BJ (cell line): ENCODE data around the gene CCNH. TPM values are rescaled to one million over a fixed set of nuclear protein-coding genes. Genes with fewer than 3 reads are reported as not detected.

Experiments used
- CTCF ChIA-PET: fragments of 350-600 bp; formaldehyde crosslinking; extraction: SDS; loops from one replicate; lab custom pipeline; 2021; ENCODE audit warnings: antibody characterized with exemption, inconsistent platforms; lab: Yijun Ruan, JAX
- POLR2A ChIA-PET: fragments of 300-600 bp; sonication (Branson Sonifier 250); formaldehyde crosslinking; extraction: SDS; loops from one replicate; lab custom pipeline; 2021; ENCODE audit warnings: antibody characterized with exemption; lab: Charles Lee
- DNase-seq: peaks from one replicate; pipeline ENCODE4 v3.0.0-alpha.2; 2011; ENCODE audit warnings: low read depth
- H3K27me3 ChIP-seq: 2 replicates; pipeline ENCODE4 v1.6.0; 2011; ENCODE audit warnings: low read length; ENCODE audit not compliant: control insufficient read depth, insufficient read depth
- H3K36me3 ChIP-seq: 2 replicates; pipeline ENCODE4 v1.5.1; 2011; ENCODE audit warnings: low read length; ENCODE audit not compliant: control insufficient read depth, insufficient read depth
- H3K4me3 ChIP-seq: 2 replicates; pipeline ENCODE4 v1.5.1; 2011; ENCODE audit warnings: low read depth, mild to moderate bottlenecking, control low read depth, low read length
- CTCF ChIP-seq: IDR thresholded peaks from 2 replicates; pipeline ENCODE4 v1.5.1; 2011; ENCODE audit warnings: low read depth, mild to moderate bottlenecking, control low read depth, inconsistent platforms, low read length, moderate library complexity; ENCODE audit not compliant: insufficient read depth
- polyA plus RNA-seq: library from polyadenylated mRNA; depleted of rRNA; stranded (reverse); fragments of >200 nt; gene quantifications from 2 replicates; pipeline ENCODE4 v1.2.3, GENCODE V29; 2011

The CCNH gene
- polyA plus RNA-seq, 1 experiment, result 62.0 TPM

GRCh38 chr5:87390576-87391199, 22.0 kb downstream of the CCNH start:
- CTCF ChIA-PET, result interaction anchor here (0.6 to 1.2 kb wide), 7 partner anchors 9 to 422 kb away, joined by 3 to 4 read pairs (median 3); no protein-coding TSS in a partner anchor
- Histone ChIP-seq H3K4me3 (no peak overlapping the region), H3K27me3 (no peaks in the 10 kb centered on the region), H3K36me3 (peaks cover 6% of the 10 kb centered on the region)
- POLR2A ChIA-PET, result no interaction called here
- no peak for TF ChIP-seq CTCF
- DNase-seq, result no peak

GRCh38 chr5:87390075-87390474, 22.7 kb downstream of the CCNH start:
- ChIA-PET POLR2A (no interaction called here), CTCF (interaction anchor here (0.6 to 1.2 kb wide), 6 partner anchors 9 to 422 kb away, joined by 3 to 4 read pairs (median 3); no protein-coding TSS in a partner anchor)
- peaks cover 6% of the 10 kb centered on the region for H3K36me3 ChIP-seq
- DNase-seq, result no peak
- H3K4me3 ChIP-seq, result no peak overlapping the region
- no peak for TF ChIP-seq CTCF
- H3K27me3 ChIP-seq, result no peaks in the 10 kb centered on the region

GRCh38 chr5:87389296-87390034, 23.3 kb downstream of the CCNH start:
- Histone ChIP-seq H3K4me3 (no peak overlapping the region), H3K36me3 (peaks cover 6% of the 10 kb centered on the region), H3K27me3 (no peaks in the 10 kb centered on the region)
- CTCF ChIA-PET, result interaction anchor here (0.7 to 1.2 kb wide), 4 partner anchors 9 to 319 kb away, joined by 3 read pairs; no protein-coding TSS in a partner anchor
- POLR2A ChIA-PET, result no interaction called here
- no peak for DNase-seq
- no peak for TF ChIP-seq CTCF

GRCh38 chr5:87388129-87388528, 24.6 kb downstream of the CCNH start:
- DNase-seq, result no peak
- POLR2A ChIA-PET, result no interaction called here
- H3K36me3 ChIP-seq, result peaks cover 6% of the 10 kb centered on the region
- no peak overlapping the region for H3K4me3 ChIP-seq
- no peak for TF ChIP-seq CTCF
- CTCF ChIA-PET, result interaction anchor here (1.4 to 2.0 kb wide), 2 partner anchors 12 to 15 kb away, joined by 3 to 5 read pairs; no protein-coding TSS in a partner anchor
- H3K27me3 ChIP-seq, result no peaks in the 10 kb centered on the region

GRCh38 chr5:87385802-87386201, 26.9 kb downstream of the CCNH start:
- Histone ChIP-seq H3K4me3 (no peak overlapping the region), H3K27me3 (no peaks in the 10 kb centered on the region), H3K36me3 (peaks cover 4% of the 10 kb centered on the region)
- no peak for TF ChIP-seq CTCF
- POLR2A ChIA-PET, result no interaction called here
- DNase-seq, result no peak
- CTCF ChIA-PET, result no interaction called here
